Heart left ventricle (tissue), 13 donors: Measurements from ENCODE around the gene KAT5.

ENCODE experiments used
- POLR2A ChIP-seq, 2 donors: fragments of 450-650 bp; IDR thresholded peaks; one replicate each; pipeline ENCODE4 v1.6.1; 2017; ENCODE audit warnings: antibody characterized with exemption in 2 of 2, mild to moderate bottlenecking in 2 of 2, moderate library complexity in 2 of 2
- TF ChIP-seq, protein P1 (sequence below), 12 donors: fragments of 200-600 bp; sonication (generic) in 4 of 12; IDR thresholded peaks; one replicate each; pipeline versions ENCODE4 v1.5.0 to v1.8.0; 2018 to 2022; ENCODE audit warnings: antibody characterized with exemption in 12 of 12, mild to moderate bottlenecking in 5 of 12
- donor health status: ischemic (EF 13 %, LVEDD 7.1; RV severe dilation, severe dysfunction).
- donor health status: DM: no; HTN: yes; CAD: no.
- donor health status: DM: no; HTN: no; CAD: no.
- donor health status: ischemic (EF 25% LVEDD 6.9; RV normal size, moderate dysfunction).
- donor health status: ischemic (EF 25% LVEDD 5.7; RV mildly dilated, moderate dysfunction).
- donor health status: ischemic (EF 35%, LVEDD 5.7; RV mildly dilated, moderate dysfunction).
- donor health status: nonischemic (EF 11% LVEDD 7.7; RV severe dilation, severe dysfunction).
- donor health status: DM: yes; HTN: yes; CAD: no.
- donor health status: PGD.
- donor health status: ischemic (EF 29% LVEDD 5.4; RV normal size, mild dysfunction).
- donor health status: nonischemic (EF 23%, LVEDD 6.1; RV moderate dilation, normal function).

DNA sequence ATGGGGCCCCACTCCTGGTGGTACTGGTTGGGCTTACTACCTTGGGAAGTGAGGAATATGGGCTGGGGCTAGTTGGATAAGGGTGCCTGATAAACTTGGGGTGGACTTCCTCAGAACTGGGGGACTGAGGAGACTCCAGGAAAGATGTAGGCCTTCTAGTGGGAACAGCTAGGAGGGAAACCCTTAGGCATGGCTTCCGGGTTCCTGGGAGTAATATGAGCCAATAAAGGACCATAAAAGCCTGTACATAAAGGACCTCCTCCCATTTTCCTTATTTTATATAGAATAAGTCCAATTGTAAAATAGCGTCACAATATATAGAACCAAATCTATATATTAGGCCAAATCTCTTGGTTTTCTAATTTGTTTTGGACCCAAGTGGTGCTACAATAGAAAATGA is 27.0 kb downstream of the KAT5 start:
- TF ChIP-seq POLR2A (IDR thresholded peaks at IDR 0.05), result no peak
- TF ChIP-seq, protein P1, sequence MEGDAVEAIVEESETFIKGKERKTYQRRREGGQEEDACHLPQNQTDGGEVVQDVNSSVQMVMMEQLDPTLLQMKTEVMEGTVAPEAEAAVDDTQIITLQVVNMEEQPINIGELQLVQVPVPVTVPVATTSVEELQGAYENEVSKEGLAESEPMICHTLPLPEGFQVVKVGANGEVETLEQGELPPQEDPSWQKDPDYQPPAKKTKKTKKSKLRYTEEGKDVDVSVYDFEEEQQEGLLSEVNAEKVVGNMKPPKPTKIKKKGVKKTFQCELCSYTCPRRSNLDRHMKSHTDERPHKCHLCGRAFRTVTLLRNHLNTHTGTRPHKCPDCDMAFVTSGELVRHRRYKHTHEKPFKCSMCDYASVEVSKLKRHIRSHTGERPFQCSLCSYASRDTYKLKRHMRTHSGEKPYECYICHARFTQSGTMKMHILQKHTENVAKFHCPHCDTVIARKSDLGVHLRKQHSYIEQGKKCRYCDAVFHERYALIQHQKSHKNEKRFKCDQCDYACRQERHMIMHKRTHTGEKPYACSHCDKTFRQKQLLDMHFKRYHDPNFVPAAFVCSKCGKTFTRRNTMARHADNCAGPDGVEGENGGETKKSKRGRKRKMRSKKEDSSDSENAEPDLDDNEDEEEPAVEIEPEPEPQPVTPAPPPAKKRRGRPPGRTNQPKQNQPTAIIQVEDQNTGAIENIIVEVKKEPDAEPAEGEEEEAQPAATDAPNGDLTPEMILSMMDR (IDR thresholded peaks at IDR 0.05), result no peak
